Measurements from ENCODE around the gene BEND7.
"Not testable (repeated sequence)": the region's sequence is repeated elsewhere in the genome, so short reads cannot be mapped to it uniquely, and the experiment has no call there.

BEND7 gene

DNA sequence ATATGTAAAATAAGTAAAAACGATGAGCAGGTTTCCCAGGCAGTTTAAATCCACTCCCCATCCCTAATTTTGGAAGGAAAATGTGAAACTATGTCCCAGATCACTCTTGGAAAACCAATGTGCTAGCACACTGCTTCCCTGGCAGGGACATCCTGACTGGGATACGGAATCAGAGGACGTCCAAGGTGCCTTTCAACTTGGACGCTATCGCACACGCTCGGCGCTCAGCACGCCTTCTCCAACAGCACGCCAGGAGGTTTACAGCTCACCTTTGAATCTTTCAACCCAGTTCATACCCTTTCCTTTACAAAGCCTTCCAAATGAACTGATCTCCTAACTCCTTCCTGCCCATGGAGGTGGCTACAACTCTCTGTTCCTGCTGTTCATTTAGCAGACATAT, 47.1 kb downstream of the BEND7 start:
- ATAC-seq (no peak), DNase-seq (no peak)

DNA sequence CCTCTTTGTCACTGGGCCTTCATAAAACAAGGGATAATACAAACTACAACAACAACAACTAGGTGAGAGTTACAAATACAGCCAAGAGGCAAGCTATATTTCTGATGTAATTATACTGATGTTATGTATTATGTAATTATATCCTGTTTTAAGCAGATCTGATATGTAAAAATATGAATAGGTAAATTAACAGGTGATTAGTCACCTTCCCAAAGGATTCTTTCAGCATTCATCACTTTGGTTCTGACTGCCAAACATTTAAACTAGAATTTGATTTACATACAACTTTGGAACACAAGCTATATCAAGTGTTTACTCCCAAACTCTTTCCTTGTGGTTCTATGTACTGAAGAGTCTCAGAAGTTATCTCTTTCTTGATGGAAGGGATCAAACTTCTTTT, 53.7 kb downstream of the BEND7 start:
- DNase-seq (no peak), ATAC-seq (no peak)

DNA sequence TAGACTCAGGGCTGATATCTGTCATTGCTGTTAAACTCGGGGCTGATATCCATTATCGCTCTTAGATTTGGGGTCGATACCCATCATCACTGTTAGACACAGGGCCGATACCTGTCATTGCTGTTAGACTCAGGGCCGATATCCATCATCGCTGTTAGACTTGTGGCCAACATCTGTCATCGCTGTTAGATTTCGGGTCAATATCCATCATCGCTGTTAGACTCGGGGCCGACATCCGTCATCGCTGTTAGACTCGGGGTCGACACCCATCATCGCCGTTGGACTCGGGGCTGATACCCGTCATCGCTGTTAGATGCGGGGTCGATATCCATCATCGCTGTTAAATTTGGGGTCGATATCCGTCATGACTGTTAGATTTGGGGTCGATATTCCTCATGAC, 54.8 kb downstream of the BEND7 start:
- ATAC-seq (no peak), DNase-seq (no peak)

DNA sequence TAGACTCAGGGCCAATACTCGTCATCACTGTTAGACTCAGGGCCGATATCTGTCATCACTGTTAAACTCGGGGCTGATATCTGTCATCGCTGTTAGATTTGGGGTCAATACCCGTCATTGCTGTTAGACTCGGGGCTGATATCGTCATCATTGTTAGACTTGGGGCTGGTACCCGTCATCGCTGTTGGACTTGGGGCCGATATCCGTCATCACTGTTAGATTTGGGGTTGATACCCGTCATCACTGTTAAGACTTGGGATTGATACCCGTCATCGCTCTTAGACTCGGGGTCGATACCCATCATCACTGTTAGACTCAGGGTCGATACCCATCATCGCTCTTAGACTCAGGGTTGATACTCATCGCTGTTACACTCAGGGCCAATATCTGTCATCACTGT, 56.5 kb downstream of the BEND7 start:
- ATAC-seq (no peak), DNase-seq (no peak)

GRCh38 chr10:13470270-13470669, 58.5 kb downstream of the BEND7 start:
- DNase-seq (no peak), ATAC-seq (no peak)

- DNase-seq (no peak), ATAC-seq (no peak)
Observed at GRCh38 chr10:13462551-13462950, 66.3 kb downstream of the BEND7 start.

DNA sequence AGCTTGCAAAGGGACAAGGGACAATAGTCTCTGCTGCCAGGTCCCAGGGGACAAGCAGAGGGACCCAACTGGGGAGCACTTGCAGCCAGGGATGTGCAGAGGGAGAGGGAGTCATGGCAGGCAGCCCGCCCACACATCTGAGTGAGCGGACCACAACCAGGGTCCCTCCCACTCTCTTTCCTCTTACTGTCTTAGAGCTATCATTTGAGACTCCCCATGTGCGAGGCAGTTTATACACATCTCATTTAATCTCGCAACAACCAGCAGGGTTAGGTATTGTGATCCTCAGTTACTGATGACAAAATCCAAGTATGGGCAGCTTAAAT, 70.2 kb downstream of the BEND7 start:
- ATAC-seq (no peak), DNase-seq (no peak)

GRCh38 chr10:13457958-13458686, 70.7 kb downstream of the BEND7 start:
- no peak for ATAC-seq
- no peak for DNase-seq

- ATAC-seq (peak; percentile 84), DNase-seq (peak; percentile 28)
Observed at GRCh38 chr10:13453896-13454295, 74.9 kb downstream of the BEND7 start.

DNA sequence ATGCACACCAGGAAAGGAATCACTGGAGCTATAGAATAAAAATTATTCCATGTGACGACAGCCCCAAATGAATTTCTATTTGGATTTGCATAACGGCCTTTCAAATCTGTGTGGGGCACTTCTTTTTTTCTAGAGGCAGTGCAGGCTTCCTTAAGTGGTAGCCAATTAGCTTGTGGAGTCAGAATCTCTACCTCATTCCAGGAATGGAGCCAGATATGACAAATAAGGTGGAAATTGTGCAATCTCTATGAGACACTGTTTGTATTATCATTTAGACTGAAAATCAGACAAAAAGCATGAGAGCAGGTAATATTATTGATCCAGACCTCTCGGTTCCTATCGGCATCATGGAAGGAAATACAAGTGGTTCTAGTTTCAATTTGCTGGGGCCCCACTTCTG, 78.7 kb downstream of the BEND7 start:
- no peak for ATAC-seq
- DNase-seq: no peak

GRCh38 chr10:13449296-13449695, 79.5 kb downstream of the BEND7 start:
- DNase-seq (no peak), ATAC-seq (no peak)

DNA sequence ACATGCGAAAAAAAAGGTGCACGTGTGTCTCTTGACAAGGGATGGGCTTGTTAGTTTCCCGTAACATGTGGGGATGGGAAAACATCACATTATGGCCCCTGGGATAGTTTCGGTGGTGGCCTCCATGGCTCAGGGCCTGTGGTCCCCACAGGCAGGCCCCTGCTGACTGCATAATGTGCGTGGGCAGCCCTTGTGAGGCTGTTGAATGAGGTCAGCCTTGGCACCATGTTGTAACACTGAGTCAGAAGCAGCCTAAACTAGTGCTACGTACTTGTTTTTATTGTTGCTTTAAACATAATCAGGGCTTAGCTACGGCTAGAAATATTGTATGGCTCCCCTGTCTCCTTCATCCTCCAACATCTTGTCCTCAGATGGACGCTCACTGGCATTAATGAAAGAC, 80.6 kb downstream of the BEND7 start:
- DNase-seq (no peak), ATAC-seq (no peak)

- no peak for ATAC-seq
- DNase-seq: no peak
Observed at GRCh38 chr10:13445656-13446400, 83.0 kb downstream of the BEND7 start.

DNA sequence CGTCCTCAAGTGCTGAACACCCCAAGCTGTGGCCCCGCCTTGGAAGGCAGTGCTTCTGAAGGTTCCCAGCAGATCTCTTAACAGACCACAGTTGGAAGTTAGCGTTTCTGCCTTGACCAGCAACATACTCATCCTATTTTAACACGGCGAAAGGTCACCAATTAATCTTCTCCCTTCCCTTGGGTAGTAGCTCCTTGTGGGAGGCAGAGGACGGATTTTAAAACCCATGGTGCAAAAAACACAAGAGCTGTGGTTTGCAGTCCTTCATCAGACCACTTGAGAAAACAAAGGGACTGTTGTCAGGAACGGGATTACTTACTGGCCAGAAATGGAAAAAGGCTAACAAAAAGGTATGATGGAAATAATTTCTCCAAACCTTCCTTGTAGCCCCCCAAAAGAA, 87.3 kb downstream of the BEND7 start:
- ATAC-seq: no peak
- no peak for DNase-seq

DNA sequence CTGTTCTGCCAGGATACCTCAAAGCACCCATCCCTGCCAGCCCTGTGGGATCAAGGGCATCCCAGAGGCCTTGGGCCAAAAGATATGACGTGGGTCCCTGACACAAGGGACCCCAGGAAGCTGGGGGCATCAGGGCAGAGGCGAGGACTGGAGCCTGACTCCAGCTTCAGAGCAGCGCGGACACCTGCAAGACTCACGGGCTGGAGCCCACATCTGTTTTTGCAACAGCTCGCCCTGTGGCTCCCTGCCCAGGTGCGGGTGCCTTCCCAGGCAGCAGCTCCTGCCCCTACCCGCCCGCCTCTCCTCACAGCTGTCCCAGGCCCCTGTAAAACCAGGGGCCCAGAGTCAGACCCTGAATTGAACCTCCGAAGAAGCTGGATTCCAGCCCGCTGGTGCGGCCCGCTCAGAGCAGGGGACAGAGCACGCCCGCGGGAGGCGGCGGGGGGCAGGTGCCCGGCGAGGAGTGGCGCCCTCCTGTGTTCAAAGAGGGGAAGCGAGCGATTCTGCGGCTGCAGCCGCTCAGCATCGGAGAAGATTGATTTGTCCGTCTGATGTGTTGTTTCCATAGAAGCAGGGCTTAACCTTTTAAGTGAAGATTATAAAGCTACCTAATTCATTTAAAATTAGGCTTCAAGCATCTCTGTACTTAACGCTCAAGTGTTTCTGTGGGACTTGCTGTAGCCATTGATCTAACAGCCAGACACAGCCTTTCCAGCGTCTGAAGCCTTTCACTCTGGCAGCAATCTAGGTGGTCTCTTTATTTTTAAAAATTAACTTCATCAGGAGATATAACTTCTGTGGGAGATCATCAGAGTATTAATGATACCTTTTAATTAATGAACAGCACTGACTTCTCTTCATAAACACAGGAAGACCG, 88.4 kb downstream of the BEND7 start:
- peak; percentile 71 for ATAC-seq
- peak; percentile 75 for DNase-seq

DNA sequence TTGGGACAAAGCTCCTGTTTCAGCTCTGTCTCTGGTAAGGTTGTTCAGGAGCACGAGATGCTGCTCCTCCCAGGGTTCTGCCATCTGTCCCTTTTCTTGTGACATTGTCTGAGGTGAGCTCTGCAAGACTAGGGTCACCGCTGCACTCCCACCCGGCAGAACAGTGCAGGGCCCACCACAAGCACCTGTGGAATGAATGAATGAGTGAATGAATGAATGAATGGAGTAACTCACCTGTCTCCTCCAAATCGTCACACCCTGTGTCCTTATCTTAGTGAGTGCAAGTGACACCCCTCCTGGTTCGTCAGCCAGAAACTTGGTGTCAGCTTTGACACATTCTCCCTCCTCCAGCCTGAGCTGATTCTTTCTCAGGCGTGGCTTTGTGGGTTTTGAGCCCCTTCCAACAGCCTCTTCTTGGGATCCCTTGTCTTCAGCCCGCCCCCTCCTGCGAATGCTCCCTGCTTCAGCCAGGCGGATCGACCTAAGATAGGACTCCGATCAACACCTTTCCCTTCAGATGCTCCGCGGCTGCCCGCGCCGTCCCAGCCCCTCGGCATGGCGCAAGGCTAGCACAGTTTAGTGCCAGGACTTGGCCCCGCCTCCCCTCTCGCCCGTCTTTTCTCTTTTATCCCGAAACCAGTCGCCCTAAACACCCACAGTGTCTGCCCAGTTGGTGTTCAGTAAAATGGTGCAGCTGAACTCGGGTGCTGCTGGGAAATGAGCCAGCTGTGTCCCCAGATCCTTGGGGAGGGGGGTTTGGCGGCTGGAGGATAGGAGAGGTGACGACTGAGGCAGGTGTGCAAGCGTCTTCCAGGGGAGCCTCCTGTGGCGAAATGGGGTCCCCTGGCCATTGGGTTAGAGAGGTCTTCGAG, 89.3 kb downstream of the BEND7 start:
- ATAC-seq (no peak), DNase-seq (peak; percentile 13)

- ATAC-seq (no peak), DNase-seq (no peak)
Observed at GRCh38 chr10:13437026-13437555, 91.7 kb downstream of the BEND7 start.

DNA sequence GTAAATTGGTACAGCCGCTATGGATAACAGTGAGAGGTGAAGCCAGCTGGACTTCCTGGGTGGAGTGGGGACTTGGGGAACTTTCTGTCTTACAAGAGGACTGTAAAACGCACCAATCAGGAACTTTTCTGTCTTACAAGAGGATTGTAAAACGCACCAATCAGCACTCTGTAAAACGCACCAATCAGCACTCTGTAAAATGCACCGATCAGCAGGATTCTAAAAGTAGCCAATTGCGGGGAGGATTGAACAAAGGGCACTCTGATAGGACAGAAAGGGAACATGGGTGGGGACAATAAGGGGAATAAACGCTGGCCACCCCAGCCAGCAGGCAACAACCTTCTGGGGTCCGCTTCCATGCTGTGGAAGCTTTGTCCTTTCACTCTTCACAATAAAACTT, 100.9 kb downstream of the BEND7 start:
- ATAC-seq, DNase-seq: not testable (repeated sequence)

DNA sequence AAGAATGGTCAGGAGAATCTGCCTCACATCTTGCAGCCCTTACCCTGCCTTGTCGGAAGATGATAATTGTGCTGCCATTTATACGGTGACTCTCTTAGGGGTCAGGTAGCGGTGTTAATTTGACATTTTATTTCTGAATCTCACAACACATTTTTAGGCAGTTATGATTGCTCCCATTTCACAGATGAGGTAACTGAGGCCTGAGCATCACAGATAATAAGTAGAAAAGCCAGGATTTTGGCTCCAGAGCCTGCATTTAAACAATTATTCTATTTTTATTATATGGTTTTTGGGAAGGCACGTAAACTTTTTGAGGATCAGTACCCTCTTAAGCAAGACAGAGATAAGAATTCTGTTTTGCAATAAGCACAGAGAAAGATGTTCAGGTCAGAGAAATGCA, 103.4 kb downstream of the BEND7 start:
- DNase-seq: no peak
- no peak for ATAC-seq

- ATAC-seq (no peak), DNase-seq (no peak)
Observed at GRCh38 chr10:13422800-13423199, 106.0 kb downstream of the BEND7 start.

GRCh38 chr10:13421382-13421917, 107.4 kb downstream of the BEND7 start:
- no peak for ATAC-seq
- no peak for DNase-seq
